Measurements from ENCODE around the gene TTLL1.
"Not testable (repeated sequence)": the region's sequence is repeated elsewhere in the genome, so short reads cannot be mapped to it uniquely, and the experiment has no call there.

The TTLL1 gene

GRCh38 chr22:43109921-43110443 lies 20.8 kb upstream of the TTLL1 start:
- no peak for DNase-seq

GRCh38 chr22:43109511-43109910 lies 20.3 kb upstream of the TTLL1 start:
- DNase-seq = no peak

DNA sequence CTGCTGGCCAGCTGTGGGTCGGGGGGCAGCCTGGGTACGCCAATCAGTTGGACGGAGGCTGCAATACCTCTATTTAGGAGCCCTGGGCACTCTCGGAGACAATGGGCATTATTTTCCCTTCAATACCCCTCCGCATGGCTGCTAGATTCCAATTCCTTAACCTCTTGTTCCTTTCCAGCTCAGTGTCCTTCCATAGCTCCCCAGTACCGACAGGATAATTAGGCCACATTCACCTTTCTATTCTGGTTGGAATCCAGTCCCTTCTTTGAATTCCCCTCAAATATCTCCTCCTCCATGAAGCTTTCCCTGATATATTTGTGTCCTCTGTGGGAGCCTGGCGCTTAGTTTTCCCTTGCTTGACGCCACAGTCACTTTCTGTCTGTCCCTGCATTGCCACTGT lies 17.1 kb upstream of the TTLL1 start:
- DNase-seq = no peak

DNA sequence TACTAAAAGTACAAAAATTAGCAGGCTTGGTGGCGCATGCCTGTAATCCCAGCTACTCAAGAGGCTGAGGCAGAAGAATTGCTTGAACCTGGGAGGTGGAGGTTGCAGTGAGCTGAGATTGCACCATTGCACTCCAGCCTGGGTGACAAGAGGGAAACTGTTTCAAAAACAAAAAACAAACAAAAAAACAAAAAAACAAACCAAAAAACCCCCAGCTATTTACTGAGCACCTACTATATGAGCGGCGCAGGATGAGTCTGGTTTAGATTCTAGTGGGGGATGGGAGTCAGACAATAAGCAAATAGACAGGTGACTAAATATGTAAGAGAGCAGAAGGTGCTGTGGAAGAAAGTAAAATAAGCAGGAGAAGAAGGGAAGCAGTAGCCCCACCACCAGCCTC lies 15.8 kb upstream of the TTLL1 start:
- DNase-seq = not testable (repeated sequence)

GRCh38 chr22:43104056-43104625 lies 14.9 kb upstream of the TTLL1 start:
- not testable (repeated sequence) for DNase-seq

- DNase-seq = no peak
Observed at GRCh38 chr22:43101306-43101705, 12.1 kb upstream of the TTLL1 start.

- no peak for DNase-seq
Observed at GRCh38 chr22:43100225-43100624, 11.0 kb upstream of the TTLL1 start.

DNA sequence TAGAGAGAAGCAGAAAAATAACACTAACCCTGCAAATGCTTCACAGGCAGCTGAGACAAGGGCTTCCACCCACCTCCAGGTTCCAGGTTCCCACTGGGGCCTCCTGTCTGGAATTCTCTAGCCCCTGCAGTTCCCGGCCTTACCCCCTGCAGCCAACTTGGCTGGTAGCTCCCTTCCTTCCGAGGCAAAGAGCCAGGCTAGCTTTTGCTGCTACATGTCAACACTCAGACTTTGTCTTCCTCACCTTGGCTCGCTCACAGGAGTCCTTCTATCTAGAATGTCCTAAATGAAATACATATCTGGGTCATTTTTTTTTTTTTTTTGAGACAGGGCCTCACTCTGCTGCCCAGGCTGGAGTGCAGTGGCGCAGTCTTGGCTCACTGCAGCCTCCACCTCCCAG lies 9.9 kb upstream of the TTLL1 start:
- DNase-seq = no peak

GRCh38 chr22:43098356-43098755 lies 9.2 kb upstream of the TTLL1 start:
- DNase-seq = no peak

DNA sequence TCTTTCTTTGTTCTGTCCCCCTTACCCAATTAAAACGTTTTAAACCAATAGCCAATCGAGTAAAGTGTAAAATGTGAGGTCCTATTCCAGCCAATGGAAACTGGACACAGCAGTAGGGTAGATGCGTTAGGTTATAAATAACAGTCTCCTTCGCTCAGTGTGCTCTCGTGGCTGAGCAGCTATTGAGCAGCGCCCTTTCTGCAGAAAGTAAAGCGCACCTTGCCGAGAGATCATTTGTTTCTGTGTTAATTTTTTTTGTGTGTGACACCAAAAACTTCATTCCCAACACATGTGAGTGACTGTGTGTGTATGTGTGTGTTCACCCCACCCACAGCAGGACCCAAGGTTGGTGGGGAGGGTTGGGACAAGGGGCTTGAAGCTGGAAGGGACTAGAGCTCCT lies 7.2 kb upstream of the TTLL1 start:
- DNase-seq = no peak

GRCh38 chr22:43094551-43094950 lies 5.4 kb upstream of the TTLL1 start:
- no peak for DNase-seq

- no peak for DNase-seq
Observed at GRCh38 chr22:43094085-43094484, 4.9 kb upstream of the TTLL1 start.

DNA sequence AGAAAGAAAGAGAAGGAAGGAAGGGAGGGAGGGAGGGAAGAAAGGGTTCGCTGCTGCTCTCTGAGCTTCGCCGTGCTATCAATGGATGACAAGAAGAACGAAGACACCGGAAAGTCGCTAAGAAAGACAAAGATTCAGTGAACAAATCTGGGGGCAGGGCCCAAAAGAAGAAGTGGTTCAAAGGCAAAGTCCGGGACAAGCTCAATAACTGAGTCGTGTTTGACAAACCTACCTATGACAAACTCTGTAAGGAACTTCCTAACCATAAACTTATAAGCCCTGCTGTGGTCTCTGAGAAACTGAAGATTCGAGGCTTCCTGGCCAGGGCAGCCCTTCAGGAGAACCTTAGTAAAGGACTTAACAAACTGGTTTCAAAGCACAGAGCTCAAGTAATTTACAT lies 2.9 kb upstream of the TTLL1 start:
- no peak for DNase-seq

DNA sequence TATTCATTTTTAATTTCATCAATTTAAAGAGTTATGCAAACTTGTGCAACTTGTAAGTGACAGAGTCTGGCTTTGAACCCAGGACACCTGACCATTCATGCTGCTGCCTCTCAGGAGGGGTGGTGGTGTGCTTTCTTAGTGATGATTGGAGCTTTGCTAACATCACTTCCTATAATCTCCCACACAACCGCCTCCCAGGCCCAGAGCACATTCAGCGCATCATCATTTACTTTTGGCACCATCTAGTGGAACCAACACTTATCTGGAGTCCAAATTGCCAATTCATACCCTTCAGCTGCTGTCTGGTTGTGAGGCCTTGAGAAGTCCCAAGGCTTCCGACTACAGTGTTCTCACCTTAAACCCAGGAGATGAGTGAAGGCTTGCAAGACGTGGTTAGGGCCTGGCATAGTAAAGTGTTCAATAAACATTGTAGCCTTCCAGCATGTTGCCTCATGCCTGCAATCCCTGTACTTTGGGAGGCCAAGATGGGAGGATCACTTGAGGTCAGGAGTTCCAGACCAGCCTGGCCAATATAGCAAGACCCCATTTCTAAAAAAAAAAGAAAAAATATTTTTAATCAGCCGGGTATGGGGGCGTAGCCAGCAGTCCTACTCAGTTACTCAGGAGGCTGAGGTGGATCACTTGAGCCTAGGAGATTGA lies 1.1 kb upstream of the TTLL1 start:
- DNase-seq = peak; percentile 65

DNA sequence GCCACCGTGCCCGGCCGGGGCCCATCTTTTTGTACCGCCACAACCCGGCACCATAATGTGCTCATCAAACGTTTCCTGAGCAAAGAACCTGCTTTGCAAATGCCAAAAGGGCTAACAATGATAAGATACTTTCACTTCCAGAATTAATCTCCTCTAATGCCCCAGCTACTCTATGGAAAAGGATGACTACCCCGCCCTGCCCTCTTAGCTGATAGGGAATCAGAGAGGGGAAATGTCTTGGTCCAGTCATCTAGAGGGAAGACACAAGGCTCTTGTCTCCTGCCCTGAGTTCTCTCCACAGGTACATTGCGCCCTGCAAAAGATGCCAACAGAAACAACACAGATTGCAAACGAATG lies 586 bp downstream of the TTLL1 start:
- DNase-seq = no peak

DNA sequence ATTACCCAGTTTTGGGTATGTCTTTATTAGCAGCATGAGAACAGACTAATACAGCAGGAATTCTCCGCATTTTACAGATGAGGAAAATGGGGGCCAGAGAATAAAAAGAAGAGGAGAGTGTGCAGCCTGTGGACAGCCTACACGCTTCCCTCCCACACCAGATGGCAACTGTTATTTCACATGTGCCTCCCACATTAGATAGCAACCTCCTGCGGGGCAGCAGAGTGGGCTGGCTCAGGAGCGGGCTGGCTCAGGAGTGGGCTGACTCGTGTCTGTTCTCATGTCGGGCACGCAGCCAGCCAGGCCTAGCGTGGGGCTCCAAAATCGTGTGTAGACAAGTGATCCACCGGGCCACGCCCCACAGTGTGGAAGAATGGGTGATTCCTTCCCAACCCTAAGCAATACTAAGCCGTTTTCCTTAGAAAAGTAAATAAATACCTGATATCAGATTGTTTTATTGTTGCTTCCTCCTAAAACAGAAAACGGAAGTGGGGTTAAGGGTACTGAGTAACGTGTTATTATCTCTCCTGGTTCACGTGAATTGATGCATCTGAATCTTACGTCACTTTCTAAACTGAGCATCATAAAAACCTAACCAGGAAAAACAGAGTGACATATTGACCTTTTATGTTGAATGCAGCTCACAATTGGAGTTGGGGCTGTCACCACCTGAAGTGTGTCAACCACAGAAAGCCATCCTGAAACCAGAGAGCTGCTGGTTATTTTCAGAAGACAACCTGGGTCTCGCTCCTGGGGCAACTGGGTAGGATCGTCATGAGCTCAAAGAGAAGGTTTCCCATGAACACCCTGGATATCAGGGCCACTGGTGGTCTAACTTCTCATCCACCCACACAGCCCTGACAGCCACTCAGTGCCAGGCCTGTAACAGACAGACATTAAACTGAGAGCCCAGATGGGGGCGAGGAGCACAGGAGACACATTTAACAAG lies 3.3 kb downstream of the TTLL1 start:
- DNase-seq = no peak

DNA sequence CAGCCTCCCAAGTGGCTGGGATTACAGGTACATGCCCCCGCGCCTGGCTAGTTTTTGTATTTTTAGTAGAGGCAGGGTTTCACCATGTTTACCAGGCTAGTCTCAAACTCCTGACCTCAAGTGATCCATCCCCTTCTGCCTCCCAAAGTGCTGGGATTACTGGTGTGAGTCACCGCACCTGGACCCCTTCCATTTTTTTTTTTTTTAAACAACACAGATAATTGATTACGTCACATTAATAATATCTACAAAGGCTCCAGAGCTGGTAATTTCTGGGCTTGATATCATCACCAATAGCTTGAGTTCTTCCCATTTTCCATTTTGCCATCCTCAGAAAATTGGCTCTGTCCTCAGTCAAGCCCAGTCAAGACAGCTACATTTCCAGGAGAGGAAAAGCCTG lies 7.2 kb downstream of the TTLL1 start:
- no peak for DNase-seq

DNA sequence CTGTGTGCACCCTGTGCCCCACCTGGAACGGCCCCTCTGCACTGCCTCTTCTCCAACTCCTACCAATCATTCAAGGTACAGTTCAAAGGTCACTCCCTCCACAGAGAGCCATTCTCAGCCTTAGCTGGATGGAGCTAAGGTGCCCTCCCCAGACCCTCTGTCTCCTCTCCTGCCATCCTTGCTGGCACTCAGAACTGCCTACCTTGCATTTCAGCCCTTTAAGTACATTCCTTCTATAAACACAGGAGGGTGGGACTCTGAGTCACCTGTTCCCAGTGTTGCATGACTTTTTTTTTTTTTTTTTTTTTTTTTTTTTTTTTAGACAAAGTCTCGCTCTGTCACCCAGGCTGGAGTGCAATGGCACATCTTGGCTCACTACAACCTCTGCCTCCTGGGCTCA lies 8.6 kb downstream of the TTLL1 start:
- no peak for DNase-seq

DNA sequence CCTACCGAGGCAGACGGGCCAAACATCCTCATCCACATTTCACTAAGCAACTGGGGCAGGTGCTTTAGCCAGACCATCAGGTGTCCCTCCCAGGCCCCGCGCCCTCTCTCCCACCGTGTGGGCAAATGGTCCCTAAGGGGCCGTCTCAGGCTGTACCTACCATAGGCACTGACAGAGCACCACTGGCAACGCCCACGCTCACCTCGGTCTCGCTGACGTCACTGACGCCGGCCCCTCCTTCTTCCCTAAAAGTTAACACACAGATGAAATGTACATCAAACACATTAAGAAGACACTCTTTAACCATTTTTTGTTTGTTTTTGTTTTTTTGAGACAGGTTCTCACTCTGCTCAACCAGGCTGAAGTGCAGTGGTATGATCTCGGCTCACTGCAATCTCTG lies 9.4 kb downstream of the TTLL1 start:
- no peak for DNase-seq

- no peak for DNase-seq
Observed at GRCh38 chr22:43078522-43078921, 10.7 kb downstream of the TTLL1 start.

DNA sequence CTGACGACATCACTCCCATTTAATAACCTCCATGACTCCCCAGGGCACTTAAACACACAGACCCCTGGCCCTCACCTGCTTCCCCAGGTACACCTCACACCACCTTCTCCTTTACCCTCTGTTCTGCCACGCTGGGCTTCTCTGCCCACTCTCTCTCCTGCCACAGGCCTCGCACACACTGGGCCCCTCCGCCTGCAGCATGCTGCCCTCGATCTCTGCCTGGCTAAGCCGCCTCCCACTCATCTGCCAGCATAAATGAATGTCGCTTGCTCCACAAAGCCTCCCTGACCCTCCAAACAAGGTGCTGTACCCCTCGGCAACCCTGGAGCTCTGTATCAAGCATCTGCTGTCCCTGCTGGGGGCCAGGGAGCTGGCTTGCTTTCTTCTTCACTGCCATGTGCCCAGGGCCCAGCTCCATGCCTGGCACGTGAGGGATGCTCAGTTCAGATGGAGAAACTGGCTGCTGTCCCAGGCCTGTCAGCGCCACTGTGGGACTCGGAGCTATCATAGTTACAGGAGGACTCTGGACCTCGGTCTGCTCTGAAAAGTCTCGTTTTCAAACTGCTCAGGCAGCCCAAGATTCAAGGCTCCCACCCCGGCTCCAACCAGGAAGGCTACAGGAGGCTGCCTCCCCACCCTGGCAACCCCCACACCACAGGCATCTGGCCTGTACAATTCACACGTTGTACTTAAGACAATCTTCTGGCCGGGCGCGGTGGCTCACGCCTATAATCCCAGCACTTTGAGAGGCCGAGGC lies 11.9 kb downstream of the TTLL1 start:
- DNase-seq = no peak

DNA sequence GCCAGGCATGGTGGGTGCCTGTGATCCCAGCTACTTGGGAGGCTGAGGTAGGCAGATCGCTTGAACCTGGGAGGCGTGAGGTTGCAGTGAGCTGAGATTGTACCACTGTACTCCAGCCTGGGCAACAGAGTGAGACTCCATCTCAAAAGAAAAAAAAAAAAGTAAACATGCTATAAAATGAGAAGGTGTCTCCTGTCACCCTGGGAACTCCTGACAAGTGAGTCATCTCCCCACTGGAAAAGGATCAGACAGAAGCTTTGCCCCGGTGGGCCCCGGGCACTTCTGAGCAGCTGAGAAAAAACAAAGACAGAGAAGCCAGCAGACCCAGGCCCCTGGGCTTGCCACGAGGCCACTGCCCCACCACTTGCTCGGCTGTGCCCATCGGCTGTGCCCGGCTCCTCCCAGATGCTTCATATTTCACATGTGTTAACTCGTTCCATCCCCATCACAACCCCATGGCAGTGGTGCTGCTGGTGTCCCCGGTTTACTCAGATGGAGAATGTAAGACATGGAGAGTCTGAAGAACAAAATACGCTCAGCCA lies 22.3 kb downstream of the TTLL1 start:
- DNase-seq = no peak

DNA sequence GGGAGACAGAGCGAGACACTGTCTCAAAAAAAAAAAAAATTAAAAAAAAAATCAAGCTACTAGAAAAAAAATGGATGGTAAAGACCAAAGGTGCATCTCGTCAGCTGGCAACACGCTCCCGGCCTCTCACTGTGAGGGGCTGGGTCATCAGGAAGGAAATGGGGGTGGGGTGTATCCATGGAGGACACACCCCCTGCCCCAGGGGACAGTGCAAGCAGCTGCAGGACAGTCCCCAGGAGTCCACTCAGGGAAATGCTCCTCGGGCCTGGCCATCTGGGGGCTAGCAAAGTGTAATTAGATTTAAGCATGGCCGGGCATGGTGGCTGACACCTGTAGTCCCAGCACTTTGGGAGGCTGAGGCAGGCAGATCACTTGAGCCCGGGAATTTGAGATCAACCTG lies 23.1 kb downstream of the TTLL1 start:
- DNase-seq = no peak

All from right forelimb (tissue), 1 donor.